Stomach (tissue), 9 donors: ENCODE data around the gene ZNF428. TPM values are rescaled to one million over a fixed set of nuclear protein-coding genes. Genes with fewer than 3 reads are reported as not detected.
"Not testable (repeated sequence)": the region's sequence is repeated elsewhere in the genome, so short reads cannot be mapped to it uniquely, and the experiment has no call there.

ENCODE experiments used
- DNase-seq, 2 donors: peaks; one replicate each; pipeline versions ENCODE4 v3.0.0 to v3.0.0-alpha.2; 2013 to 2019
- H3K27ac ChIP-seq, 5 donors: fragments of 200-600 bp in 4 of 5; sonication (generic) in 4 of 5; one replicate each; pipeline ENCODE4 v1.5.1; 2013 to 2019; ENCODE audit warnings: mild to moderate bottlenecking in 1 of 5, moderate library complexity in 1 of 5
- H3K27me3 ChIP-seq, 3 donors: fragments of 200-600 bp; sonication (generic); one replicate each; pipeline ENCODE4 v1.5.1; 2017 to 2019; ENCODE audit warnings: mixed run types in 1 of 3
- H3K36me3 ChIP-seq, 4 donors: fragments of 200-600 bp; sonication (generic); 1 replicate in 3 of 4; 2 replicates in 1 of 4; pipeline ENCODE4 v1.5.1; 2016 to 2019
- H3K4me1 ChIP-seq, 4 donors: fragments of 200-600 bp; sonication (generic); one replicate each; pipeline ENCODE4 v1.5.1; 2016 to 2019
- H3K4me3 ChIP-seq, 4 donors: fragments of 200-600 bp; sonication (generic) in 3 of 4; one replicate each; pipeline ENCODE4 v1.5.1; 2016 to 2019; ENCODE audit warnings: mild to moderate bottlenecking in 1 of 4
- H3K9me3 ChIP-seq, 4 donors: fragments of 200-600 bp; sonication (generic); one replicate each; pipeline ENCODE4 v1.5.1; 2016 to 2019
- EP300 ChIP-seq: sonication (generic); formaldehyde crosslinking; IDR thresholded peaks from one replicate; pipeline ENCODE4 v1.6.1; 2017; ENCODE audit warnings: antibody characterized with exemption
- POLR2A ChIP-seq, 4 donors: fragments of 450-650 bp; IDR thresholded peaks; one replicate each; pipeline ENCODE4 v1.6.1; 2016; ENCODE audit warnings: antibody characterized with exemption in 4 of 4, control low read depth in 2 of 4, mild to moderate bottlenecking in 1 of 4, moderate library complexity in 1 of 4
- POLR2AphosphoS5 ChIP-seq, 3 donors: sonication (generic); formaldehyde crosslinking; IDR thresholded peaks; one replicate each; pipeline ENCODE4 v1.6.1; 2016; ENCODE audit warnings: antibody characterized with exemption in 3 of 3
- WGBS, 5 donors: extraction: QIAGEN DNeasy Blood & Tissue Kit in 3 of 5; methylation state at CpG; one replicate each; pipeline versions ENCODE4 v1.1.5 to v1.1.7; 2013 to 2018; 5-methylcytosine and 5-hydroxymethylcytosine counted together
- intact Hi-C: fragments of 100-400 bp; cut with DNase I; formaldehyde crosslinking; loops from one replicate; pipeline ENCODE4 v1.15.1; 2023; ENCODE audit warnings: low total_unique reads
- polyA plus RNA-seq, 3 donors: library from polyadenylated mRNA; stranded (reverse); fragments of 200-250 nt; gene quantifications; one replicate each; pipeline ENCODE4 v1.2.3, GENCODE V29; 2013
- total RNA-seq, 5 donors: library from RNA; depleted of rRNA; stranded (reverse); fragments of >200 nt; gene quantifications; one replicate each; pipeline versions ENCODE4 v1.1.0 to v1.2.3, GENCODE V29; 2014 to 2016
- TF ChIP-seq, protein P1 (sequence below), 7 experiments: fragments of 450-650 bp in 4 of 7; fragments of 200-600 bp in 3 of 7; sonication (generic) in 3 of 7; IDR thresholded peaks; one replicate each; pipeline ENCODE4 v1.5.1; 2016 to 2019; ENCODE audit warnings: antibody characterized with exemption in 7 of 7, control low read depth in 2 of 7, mild to moderate bottlenecking in 1 of 7
- donor health status: healthy with polysubstance abuse.
- donor health status: Bipolar disorder and iron deficiency.
- donor health status: healthy.

The ZNF428 gene
- total and polyA plus RNA-seq, 8 donors, result 7.8 to 72.7 (median 25.5) TPM

DNA sequence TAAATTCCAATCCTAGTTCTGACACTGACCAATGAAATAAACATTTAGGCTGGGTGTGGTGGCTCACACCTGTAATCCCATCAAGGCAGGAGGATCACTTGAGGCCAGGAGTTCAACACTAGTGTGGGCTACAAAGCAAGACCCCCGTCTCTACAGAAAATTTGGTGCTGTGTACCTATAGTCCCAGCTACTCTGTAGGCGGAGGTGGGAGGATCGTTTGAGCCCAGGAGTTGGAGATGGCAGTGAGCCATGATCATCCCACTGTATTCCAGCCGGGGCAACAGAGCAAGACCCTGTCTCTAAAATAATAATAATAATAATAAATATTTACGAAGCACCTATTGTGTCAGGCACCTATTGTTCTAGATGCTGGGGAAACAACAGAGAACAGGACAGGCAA lies 30.2 kb downstream of the ZNF428 start:
- DNase-seq, result no peak
- H3K4me1 ChIP-seq, result peaks cover 10 to 30% (median 18%) of the 10 kb centered on the region in 4 donors
- 78 to 94% (median 87%) methylated on average over 5 of the region's 5 CpGs for WGBS, 5 donors
- H3K9me3 ChIP-seq, result no peaks in the 10 kb centered on the region
- peaks cover 20 to 72% (median 62%) of the 10 kb centered on the region in 4 donors for H3K36me3 ChIP-seq
- H3K27me3 ChIP-seq, result no peaks in the 10 kb centered on the region
- H3K4me3 ChIP-seq, result no peak overlapping the region
- TF ChIP-seq POLR2AphosphoS5 (IDR thresholded peaks at IDR 0.05) (no peak), EP300 (no peak), POLR2A (IDR thresholded peaks at IDR 0.05) (no peak)
- TF ChIP-seq, protein P1, sequence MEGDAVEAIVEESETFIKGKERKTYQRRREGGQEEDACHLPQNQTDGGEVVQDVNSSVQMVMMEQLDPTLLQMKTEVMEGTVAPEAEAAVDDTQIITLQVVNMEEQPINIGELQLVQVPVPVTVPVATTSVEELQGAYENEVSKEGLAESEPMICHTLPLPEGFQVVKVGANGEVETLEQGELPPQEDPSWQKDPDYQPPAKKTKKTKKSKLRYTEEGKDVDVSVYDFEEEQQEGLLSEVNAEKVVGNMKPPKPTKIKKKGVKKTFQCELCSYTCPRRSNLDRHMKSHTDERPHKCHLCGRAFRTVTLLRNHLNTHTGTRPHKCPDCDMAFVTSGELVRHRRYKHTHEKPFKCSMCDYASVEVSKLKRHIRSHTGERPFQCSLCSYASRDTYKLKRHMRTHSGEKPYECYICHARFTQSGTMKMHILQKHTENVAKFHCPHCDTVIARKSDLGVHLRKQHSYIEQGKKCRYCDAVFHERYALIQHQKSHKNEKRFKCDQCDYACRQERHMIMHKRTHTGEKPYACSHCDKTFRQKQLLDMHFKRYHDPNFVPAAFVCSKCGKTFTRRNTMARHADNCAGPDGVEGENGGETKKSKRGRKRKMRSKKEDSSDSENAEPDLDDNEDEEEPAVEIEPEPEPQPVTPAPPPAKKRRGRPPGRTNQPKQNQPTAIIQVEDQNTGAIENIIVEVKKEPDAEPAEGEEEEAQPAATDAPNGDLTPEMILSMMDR (IDR thresholded peaks at IDR 0.05), result no peak
- intact Hi-C loops, result no loop called here
- no peak overlapping the region for H3K27ac ChIP-seq

DNA sequence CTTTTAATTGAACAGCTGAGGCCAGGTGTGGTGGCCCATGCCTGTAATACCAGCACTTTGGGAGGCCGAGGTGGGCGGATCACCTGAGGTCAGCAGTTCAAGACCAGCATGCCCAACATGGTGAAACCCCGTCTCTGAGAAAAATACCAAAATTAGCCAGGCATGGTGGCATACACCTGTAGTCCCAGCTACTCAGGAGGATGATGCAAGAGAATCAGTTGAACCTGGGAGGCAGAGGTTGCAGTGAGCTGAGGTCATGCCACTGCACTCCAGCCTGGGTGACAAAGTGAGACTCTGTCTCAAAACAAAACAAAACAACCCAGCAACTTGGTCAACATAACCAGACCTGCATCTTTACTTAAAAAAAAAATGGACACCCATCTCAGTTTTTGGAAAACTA lies 32.4 kb downstream of the ZNF428 start:
- H3K9me3 ChIP-seq, DNase-seq, H3K27me3 ChIP-seq, H3K27ac ChIP-seq, H3K4me3 ChIP-seq, intact Hi-C loops: not testable (repeated sequence)
- H3K4me1 ChIP-seq, result peaks cover 0 to 12% (median 4%) of the 10 kb centered on the region in 4 donors
- peaks cover 0 to 49% (median 43%) of the 10 kb centered on the region in 4 donors for H3K36me3 ChIP-seq
- WGBS, 5 donors, result 94 to 99% (median 96%) methylated on average over 3 of the region's 3 CpGs

DNA sequence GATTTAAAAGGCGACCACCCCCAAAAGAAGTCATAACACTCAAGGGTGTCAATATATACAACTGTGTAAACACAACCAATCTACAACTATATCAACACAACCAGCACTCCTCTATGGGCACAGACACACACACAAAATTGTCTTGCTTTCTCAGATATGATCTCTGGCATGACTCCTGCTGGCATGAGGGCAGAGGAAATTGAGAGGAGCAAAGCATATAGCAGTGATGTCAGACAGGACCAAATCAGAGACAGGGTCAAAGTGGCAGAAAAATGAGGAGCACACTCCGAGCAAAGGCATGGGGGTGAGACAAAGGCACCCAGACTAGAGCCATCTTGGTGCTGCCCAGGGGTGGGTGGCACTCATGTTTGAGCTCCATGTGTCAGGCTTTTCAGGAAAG lies 33.1 kb downstream of the ZNF428 start:
- Histone ChIP-seq H3K4me3 (no peak overlapping the region), H3K9me3 (no peaks in the 10 kb centered on the region), H3K27me3 (no peaks in the 10 kb centered on the region), H3K27ac (no peak overlapping the region), H3K4me1 (peaks cover under 1 to 19% (median 8%) of the 10 kb centered on the region in 4 donors), H3K36me3 (peaks cover 0 to 43% (median 37%) of the 10 kb centered on the region in 4 donors)
- TF ChIP-seq POLR2A (IDR thresholded peaks at IDR 0.05) (no peak), EP300 (no peak), POLR2AphosphoS5 (IDR thresholded peaks at IDR 0.05) (no peak)
- TF ChIP-seq, protein P1 (IDR thresholded peaks at IDR 0.05), result no peak
- intact Hi-C loops, result no loop called here
- WGBS, 5 donors, result 56 to 96% (median 90%) methylated on average over 2 of the region's 2 CpGs
- no peak for DNase-seq

DNA sequence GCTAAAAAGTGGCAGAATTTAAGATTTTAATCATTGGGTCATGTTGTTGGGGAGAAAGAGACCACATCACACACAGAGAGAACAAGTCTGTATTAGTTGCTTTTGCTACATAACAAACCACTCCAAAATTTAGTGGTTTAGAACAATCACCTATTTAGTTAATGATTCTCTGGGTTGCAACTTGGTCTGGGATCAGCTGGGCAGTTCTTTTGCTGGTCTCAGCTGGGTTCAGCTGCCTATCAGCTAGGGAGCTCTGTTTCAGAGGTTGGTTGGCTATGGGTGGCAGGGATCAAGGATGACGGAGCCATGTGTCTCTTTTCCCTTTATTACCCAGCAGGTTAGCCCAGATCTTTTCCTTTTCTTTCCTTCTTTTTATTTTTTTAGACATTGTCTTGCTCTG lies 34.9 kb downstream of the ZNF428 start:
- peak overlapping the region in 3 of 5 donors; percentile 7 to 32 (median 18) for H3K27ac ChIP-seq
- TF ChIP-seq EP300, result no peak
- TF ChIP-seq, protein P1 (IDR thresholded peaks at IDR 0.05), result no peak
- TF ChIP-seq POLR2A (IDR thresholded peaks at IDR 0.05), result no peak
- no peak overlapping the region for H3K4me3 ChIP-seq
- 88 to 97% (median 93%) methylated on average over 1 of the region's 1 CpG for WGBS, 5 donors
- intact Hi-C loops, result no loop called here
- H3K27me3 ChIP-seq, result no peaks in the 10 kb centered on the region
- peaks cover 0 to 24% (median 20%) of the 10 kb centered on the region in 4 donors for H3K36me3 ChIP-seq
- DNase-seq, result no peak
- peaks cover 7 to 29% (median 18%) of the 10 kb centered on the region in 4 donors for H3K4me1 ChIP-seq
- H3K9me3 ChIP-seq, result no peaks in the 10 kb centered on the region

DNA sequence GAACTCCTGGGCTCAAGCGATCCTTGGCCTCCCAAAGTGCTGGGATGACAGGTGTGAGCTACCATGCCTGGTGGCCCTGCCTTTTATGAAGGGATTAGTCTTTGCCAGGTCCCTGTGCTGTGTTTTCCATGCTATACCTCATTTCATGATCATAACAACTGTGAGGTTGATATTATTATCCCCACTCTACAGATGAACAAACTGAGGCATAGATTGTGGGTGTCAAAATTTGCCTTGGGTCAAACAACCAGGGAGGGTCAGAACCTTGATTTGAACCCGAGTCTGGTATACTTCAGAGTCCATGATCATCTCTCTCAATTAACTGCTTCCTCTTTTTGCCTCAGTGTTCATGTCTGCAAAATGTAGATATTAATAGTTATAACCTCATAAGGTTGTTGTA lies 36.9 kb downstream of the ZNF428 start:
- Histone ChIP-seq H3K4me1 (peaks cover 7 to 29% (median 19%) of the 10 kb centered on the region in 4 donors), H3K36me3 (peaks cover 0 to 18% (median 14%) of the 10 kb centered on the region in 4 donors), H3K9me3 (no peaks in the 10 kb centered on the region), H3K27me3 (no peaks in the 10 kb centered on the region), H3K4me3 (no peak overlapping the region), H3K27ac (no peak overlapping the region)
- WGBS, 5 donors, result 86 to 96% (median 91%) methylated on average over 2 of the region's 2 CpGs
- DNase-seq, result no peak
- intact Hi-C loops, result no loop called here
- TF ChIP-seq POLR2A (IDR thresholded peaks at IDR 0.05) (no peak), POLR2AphosphoS5 (IDR thresholded peaks at IDR 0.05) (no peak), EP300 (no peak)
- TF ChIP-seq, protein P1 (IDR thresholded peaks at IDR 0.05), result no peak
